Measurements from ENCODE around the gene CAMK1G.

Gene CAMK1G

GRCh38 chr1:209565759-209566678 is 17.5 kb upstream of the CAMK1G start:
- peak; percentile 78 for DNase-seq (ENCODE audit: low spot score)

DNA sequence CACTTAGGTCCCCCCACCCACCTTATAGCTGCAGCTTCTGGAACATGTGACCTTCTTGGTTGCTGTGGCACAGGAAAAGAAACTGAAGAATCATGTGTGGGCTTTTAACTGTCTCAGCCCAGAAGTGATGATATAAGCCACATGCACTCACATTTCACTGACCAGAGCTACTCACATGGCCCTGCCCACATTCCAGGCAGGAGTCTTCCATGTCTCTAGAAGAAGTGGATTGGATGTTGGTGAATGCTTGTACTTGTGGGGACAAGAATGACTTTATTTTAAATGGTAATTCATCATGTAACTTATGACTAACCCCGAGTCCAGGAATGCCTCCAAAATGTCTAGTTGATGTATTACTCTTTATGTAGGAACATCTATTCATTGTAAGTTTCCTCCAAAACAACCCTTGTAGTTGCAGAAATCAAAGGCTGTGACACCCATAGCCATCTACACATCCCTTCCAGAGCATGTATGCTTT is 15.8 kb upstream of the CAMK1G start:
- no peak for DNase-seq (ENCODE audit: low spot score)

- peak; percentile 74 for DNase-seq (ENCODE audit: low spot score)
These were observed 13.9 kb upstream of the CAMK1G start for GRCh38 chr1:209569455-209570207.

GRCh38 chr1:209570743-209571142 is 12.8 kb upstream of the CAMK1G start:
- DNase-seq (ENCODE audit: low spot score), result no peak

- peak; percentile 85 for DNase-seq (ENCODE audit: low spot score)
These were observed 6.9 kb upstream of the CAMK1G start for GRCh38 chr1:209576392-209577197.

DNA sequence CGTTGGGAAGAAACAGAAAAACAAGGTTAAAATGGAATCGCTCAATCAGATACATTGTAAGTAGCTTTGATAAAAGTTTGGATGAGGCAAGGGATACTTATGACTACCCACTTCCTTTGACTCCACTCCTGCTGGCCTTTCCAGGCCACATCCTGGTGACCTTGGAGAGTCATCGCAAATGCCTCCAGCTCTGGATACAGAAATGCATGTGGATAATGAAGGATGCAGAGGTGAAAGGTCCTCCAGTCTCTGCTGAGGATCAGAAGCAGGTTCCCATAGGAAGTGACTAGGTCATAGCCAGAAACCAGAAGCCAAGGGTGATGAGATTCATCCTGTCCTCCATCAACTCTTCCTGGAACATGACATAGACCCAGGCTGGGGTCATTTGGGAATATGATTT is 6.2 kb upstream of the CAMK1G start:
- DNase-seq (ENCODE audit: low spot score), result no peak

- no peak for DNase-seq (ENCODE audit: low spot score)
These were observed 2.9 kb upstream of the CAMK1G start for GRCh38 chr1:209580577-209580976.

- DNase-seq (ENCODE audit: low spot score), result no peak
These were observed 738 bp downstream of the CAMK1G start for GRCh38 chr1:209584231-209584672.

GRCh38 chr1:209585197-209585596 is 1.7 kb downstream of the CAMK1G start:
- no peak for DNase-seq (ENCODE audit: low spot score)

DNA sequence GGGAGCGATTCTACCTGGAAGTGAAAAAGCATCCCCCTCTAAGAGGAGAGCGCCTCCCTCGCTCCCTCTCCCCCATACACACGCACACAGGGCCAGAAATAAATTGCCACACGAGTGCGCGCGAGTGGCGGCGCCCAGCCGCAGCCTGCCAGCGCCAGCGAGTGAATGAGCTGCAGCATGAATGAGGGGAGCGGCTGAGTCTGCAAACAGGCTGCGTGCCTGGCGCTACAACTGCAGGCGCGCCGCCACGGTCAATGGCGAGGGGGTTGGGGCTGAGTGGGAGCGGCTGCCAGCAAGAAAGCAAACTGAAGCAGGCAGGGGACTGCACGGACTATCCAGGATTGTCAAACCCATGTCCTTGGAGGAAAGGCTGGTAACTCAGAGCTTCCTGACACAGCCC is 2.2 kb downstream of the CAMK1G start:
- DNase-seq (ENCODE audit: low spot score), result no peak

GRCh38 chr1:209586221-209586740 is 2.8 kb downstream of the CAMK1G start:
- no peak for DNase-seq (ENCODE audit: low spot score)

DNA sequence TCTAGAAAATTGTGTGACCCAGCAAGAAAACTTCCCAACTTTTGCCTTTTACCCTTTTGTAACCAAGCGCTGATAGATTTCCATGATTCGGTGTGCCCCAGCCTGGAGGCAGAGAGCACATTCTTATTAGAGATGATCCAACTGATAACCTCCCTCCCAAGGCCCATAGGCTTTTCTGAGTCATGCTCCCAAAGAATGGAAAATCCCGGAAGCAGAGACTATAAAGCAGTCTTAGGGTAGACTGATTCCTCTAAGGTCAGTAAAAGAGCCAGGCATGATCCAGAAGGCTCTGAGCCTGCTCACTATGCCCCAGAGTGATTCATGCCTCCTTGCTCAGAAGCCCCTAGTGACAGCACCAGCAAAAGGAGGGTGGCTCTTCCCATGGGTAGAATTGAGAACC is 4.3 kb downstream of the CAMK1G start:
- DNase-seq (ENCODE audit: low spot score), result no peak

DNA sequence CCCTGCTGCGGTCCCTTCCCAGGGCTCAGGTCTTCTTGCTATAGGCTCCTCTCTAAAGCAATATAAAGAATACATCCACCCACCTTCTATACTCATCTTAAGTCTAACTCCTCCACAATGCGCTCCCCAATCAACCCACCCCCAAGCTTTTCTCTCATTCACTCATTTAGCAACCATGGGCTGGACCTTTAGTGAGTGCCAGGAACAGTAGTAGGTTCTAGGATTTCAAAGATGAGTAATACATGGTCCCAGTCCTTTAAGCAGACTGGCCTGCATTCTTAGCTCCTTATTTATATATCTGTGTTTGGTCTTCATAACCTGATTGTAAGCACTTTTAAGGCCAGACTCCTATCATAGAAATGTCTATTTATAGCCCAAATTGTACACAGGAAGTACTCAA is 5.9 kb downstream of the CAMK1G start:
- no peak for DNase-seq (ENCODE audit: low spot score)

DNA sequence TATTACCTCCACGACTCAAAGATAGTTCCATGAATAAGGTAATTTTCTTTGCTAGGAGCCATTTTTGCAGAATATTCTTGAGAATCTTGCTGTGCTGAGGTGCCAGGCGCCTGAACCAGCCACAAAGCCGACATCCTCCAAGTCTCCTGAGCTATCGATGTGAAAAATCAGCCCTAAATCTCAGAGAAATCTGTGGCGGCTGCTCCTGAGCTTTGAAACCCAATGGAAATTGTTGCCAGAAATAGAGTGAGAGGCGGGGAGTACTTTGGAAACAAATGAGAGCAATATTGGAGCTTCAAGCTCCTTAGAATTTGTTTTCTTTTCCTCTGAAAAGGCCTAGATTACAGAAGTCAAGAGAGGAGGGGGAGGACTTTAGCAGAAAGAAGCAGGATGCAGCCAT is 6.3 kb downstream of the CAMK1G start:
- no peak for DNase-seq (ENCODE audit: low spot score)

- no peak for DNase-seq (ENCODE audit: low spot score)
These were observed 6.9 kb downstream of the CAMK1G start for GRCh38 chr1:209590405-209590804.

GRCh38 chr1:209593747-209594146 is 10.2 kb downstream of the CAMK1G start:
- DNase-seq (ENCODE audit: low spot score), result no peak

- DNase-seq (ENCODE audit: low spot score), result no peak
These were observed 10.9 kb downstream of the CAMK1G start for GRCh38 chr1:209594440-209594839.

DNA sequence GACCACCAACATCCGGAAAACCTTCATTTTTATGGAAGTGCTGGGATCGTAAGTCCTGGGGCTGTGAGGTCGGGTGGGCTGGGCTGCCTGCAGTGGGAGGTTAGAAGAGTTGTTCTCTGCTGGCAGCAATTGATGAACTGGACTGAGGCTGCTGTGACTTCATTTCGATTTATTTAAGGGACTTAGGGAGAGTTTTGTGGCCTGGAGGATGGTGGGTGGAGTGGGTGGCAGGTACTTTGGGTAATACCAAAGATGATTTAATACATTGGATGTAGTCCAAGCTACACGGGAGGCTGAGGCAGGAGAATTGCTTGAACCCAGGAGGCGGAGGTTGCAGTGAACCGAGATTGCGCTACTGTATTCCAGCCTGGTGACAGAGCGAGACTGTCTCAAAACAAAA is 11.5 kb downstream of the CAMK1G start:
- DNase-seq (ENCODE audit: low spot score), result no peak

GRCh38 chr1:209595599-209596285 is 12.2 kb downstream of the CAMK1G start:
- no peak for DNase-seq (ENCODE audit: low spot score)

GRCh38 chr1:209597499-209597898 is 14.0 kb downstream of the CAMK1G start:
- DNase-seq (ENCODE audit: low spot score), result no peak

- DNase-seq (ENCODE audit: low spot score), result no peak
These were observed 14.7 kb downstream of the CAMK1G start for GRCh38 chr1:209598227-209598626.
